ENCODE results near the gene FRYL.

- TF ChIP-seq CTCF (conservative IDR thresholded peaks at IDR 0.05) (no peak), ZFX (IDR thresholded peaks at IDR 0.05) (no peak)
Observed at GRCh38 chr4:48575964-48576363, 204.1 kb downstream of the FRYL start.
